ENCODE data around the gene ARAP1.

The ARAP1 gene

DNA sequence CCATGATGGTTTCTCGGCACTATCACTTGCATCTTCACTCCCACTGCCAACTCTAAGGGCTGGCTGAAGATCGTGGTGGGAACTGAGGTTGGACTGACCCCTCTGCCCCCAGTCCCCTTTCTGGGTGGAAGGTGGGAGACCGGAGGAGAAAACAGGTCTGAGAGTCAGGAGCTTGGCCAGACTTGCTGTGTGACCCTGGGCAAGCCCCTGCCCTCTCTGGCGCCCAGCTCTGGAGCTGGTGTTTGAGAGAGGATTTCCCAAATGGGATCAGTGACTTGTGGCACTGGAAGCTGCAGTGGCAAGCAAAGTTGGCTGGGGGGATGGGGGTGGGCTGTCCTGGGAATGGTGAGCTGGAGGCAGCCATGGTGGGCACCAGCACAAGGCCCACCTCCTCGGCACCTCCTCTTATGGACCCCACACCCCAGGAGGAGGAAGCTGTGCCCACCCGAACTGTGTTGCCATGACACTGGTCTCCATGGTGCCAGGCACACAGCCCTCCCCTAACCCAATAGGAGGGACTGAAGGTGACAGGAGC is 71.5 kb downstream of the ARAP1 start:
- DNase-seq, result no peak

DNA sequence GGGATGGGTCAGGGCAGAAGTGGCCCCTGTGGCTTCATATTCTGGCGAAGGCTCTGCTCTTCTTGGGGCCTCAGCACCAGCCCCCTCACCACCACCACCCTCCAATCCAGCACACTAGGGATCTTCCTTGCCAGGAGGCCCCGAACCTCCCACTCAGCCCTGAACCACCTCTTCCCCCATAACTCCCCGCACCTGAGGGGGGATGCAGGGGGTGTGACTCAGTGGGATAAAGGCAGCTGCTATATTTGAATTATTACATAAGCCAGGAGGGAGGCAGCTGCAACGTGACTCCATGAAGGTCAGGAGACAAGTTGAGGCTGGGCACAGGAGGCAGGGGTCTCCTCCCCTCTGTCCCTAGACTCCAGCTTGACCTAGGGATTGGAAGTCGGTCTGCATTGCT is 72.3 kb downstream of the ARAP1 start:
- DNase-seq, result no peak

DNA sequence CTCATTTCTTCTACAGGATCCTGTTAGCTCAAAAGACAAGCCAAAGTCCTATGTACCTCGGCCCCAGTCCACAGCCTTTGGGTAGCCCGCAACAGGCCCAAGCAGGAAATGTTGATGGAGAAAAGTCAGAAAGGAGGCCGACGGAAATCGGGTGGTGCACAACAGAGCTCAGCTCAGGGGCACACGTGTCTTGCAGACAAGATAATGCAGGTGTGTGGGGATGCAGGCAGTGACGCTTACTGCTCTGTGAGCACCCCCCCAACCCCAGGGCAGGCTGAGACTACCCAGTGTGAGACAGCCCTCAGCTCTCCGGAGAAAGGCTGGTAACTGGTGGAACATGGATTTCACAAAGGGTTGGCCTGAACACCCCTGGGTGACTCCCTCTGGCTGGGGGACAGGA is 73.7 kb downstream of the ARAP1 start:
- DNase-seq, result no peak

DNA sequence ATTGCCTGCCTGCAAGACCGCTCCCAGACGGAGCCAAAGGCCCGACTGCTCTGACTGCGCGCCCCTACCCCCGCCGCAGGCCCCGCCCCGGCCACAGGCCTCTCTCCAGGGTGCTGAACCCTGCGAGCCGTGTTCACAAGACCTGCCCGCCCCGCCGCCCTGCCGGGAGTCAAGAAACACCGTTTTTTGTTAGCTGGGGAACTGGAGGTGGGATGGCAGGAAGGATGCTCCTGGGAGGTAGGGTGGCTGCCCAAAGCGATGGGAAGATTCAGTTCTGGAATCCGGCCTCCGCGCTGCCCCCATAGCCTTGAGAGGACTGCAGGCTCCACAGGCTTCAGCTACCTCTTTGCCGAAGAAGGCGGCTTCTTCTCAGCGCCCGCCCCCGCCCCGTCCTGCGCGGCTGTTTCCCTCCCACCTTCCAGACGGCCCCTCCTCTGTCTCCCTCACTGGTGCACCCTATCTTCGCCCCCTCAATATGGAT is 75.3 kb downstream of the ARAP1 start:
- DNase-seq, result peak; percentile 74

DNA sequence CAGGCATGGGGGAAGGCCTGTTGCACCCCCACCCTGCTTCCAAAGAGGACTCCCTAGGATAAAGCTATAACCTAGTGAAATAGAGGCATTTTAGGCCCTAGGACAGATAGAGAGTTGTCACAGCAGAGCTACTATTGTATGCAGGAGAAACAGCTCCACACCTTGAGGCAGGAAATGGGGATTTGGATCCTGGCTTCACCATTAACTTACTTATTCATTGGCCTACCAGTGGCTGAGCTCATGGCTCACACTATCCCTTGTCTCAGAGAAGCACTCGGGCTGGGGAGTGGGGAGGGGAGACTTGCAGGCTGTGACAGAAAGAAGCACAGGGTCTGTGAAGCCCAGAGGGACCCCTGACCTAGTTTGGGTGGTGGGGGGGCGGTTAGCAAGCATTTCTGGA is 77.0 kb downstream of the ARAP1 start:
- DNase-seq, result no peak

DNA sequence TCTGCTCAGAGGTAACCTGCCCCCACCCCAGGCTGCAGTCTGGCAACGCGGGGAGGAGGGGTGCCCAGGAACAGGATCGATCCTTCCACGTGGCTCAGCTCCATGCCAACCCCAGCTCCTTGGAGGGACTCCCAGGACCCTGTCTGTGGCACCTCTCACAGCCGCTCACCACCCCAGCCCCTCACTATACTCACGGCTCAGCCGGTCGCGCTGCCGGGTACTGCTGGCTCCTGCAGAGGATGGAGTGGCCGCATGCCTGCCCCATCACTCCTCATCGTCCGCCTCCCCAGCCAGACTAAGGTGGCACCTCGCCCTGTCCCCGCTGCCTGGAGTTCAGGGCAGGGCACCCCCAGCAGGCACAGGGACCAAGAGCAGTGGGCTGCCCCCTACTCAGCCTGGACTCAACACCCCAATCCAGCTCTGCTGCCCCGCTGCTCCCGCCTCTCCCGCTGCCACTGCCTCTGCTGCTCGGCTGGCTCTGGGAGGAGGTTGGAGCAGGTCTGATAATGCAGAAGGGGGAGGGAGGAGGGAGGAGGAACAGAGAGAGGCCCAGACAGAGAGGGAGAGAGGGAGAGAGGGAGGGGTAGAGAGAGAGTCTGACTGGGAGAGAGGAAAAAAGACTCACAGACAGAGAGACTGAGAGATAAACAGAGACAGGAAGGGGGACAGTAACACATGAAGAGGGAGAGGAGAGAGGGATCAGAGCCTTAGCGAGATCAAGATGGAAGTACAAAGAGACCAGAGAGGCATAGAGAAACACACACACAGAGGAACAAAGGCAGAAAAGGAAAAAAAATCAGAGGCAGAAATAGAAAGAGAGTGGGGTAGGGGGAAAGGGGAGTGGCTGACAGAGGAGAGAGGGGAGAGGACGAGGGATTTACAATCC is 78.0 kb downstream of the ARAP1 start, which contains the start of gene PDE2A:
Gene PDE2A, minus strand, starts transcription at position 480 of the 886 bp plus-strand sequence. Its CDS starts 215 bp downstream, at position 265.
- no peak for DNase-seq

DNA sequence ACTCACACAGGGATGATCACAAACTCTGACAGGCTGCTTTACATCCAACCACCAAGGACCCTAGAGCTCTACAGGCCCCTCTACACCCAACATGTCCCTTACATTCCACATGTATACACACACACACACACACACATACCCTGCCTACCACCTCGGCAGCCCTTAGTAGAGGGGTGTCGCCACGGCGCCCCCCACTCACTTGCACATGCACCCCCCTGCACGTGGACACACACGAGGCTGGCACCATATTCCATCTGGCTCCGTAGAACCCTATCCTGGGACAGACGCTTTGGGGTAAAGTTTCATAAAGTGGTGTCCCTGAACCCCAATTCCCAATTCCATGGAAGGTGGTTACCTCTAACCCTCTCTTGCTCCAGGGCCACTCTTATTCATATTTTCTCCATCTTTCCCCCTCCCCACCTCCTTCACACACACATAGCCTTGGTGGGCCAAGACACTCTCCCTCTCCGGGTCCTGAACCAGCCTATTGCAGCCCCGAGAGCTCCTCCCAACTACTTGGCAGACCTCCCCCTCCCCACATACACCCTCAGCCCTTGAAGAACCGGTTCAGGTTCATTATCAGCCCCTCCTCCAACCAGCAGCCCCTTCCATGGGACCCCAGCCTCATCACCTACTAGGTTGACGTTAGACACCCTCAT is 78.8 kb downstream of the ARAP1 start:
- DNase-seq, result no peak

DNA sequence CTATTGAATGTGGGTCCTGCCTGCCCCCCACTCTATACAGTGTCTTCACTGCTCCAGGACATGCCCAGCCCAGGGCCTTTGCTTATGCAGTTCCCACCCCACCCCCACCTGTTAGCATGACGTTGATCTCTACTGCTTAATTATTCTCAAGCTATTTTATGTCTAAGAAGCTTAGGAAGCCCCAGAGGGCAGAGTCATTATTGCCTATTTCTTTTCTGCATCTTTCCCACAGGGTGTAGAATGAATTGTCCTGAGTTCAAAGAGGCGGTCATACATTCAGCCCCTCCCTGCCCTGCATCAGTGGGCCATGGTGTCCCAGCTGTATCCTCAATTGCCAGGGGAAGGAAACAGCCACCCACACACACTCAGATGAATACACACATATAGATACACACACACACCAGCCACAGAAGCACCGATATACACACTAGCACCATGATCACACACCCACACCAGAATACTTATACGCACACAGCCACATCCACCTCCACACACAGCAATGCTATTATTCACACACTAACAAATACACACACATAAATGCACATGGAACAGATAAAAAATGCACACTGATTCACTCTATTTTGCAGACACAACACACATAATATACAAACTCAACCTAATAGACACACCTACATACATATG is 79.5 kb downstream of the ARAP1 start:
- DNase-seq, result no peak

DNA sequence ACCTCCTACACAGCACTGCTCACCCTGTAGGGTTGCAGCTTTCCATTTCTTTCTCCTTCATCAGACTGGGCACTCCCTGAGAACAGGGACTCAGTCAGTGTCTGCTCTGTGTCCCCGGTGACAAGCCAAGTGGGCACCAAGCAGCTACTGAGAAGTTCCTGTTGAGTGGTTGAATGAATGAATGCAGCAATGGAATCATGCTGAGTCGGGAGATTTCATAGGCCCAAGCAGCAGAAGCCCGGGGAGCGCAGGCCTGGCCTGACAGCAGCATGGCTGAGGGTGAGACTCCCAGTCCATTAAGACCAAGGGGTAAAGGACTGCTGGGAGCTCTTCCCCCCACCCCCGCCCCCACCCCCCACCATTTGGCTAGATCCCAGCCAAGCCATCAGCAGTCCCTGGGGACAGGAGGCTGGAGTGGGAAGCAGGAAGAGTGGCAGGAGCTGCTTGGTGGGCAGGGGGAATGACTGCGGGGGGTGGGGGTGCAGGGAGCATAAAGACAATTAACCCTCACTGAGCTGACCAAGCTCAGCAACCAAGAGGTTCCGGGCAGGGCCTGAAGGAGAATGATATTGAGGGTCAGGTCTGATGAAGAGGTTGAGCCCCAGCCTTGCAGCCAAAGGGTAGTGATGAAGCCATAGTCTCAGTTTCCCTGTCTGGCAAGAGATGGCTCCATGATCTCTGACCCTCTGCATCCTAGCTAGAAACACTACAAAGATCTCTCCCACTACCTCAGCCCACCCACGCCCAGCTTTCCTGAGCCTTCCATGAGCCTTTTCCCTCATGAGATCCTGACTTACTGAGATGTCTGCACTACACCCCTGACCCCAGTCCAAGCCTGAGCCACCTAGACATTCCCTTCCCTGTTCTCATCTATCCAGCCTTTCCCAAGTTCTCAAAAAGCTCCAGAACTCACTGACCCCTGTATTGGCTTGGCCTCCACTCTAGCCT is 80.8 kb downstream of the ARAP1 start:
- no peak for DNase-seq

DNA sequence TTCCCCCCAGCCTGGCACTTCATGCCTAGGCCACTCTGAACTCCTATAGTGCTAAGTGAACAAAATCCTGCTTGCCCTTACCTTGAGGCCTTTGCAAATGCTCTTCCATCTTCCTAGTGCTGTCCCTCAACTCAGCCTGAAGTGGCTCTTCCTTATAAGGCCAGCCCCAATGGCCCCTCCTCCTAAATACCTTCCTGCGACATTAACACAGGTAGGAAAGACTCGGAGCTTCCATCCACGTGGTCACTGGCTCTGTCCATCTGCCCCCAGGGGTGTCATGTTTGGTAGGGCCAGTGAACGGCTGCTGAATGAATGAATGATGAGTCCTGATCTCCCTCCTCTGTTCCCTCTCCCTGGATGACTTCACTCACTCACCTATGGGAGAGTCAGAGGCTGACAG is 82.2 kb downstream of the ARAP1 start:
- DNase-seq, result no peak

DNA sequence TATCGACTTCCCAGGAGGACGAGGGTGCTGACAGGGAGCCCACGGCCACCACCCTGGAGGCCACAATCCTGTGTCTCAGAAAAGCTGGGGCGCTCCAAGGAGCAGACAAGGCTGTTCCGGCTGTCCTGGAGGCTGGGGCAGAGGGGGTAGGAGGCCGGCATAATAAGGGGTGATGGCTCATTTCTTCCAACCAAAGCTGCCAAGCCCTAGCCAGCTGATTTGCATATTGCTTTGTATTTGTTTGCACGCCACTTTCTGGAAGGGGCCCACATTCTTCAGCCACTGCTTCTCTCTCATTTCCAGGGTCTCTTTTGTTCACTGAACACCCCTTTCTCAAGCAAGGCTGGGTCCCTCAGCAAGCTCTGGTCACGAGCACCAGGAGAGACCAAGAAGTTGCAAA is 82.7 kb downstream of the ARAP1 start:
- no peak for DNase-seq

DNA sequence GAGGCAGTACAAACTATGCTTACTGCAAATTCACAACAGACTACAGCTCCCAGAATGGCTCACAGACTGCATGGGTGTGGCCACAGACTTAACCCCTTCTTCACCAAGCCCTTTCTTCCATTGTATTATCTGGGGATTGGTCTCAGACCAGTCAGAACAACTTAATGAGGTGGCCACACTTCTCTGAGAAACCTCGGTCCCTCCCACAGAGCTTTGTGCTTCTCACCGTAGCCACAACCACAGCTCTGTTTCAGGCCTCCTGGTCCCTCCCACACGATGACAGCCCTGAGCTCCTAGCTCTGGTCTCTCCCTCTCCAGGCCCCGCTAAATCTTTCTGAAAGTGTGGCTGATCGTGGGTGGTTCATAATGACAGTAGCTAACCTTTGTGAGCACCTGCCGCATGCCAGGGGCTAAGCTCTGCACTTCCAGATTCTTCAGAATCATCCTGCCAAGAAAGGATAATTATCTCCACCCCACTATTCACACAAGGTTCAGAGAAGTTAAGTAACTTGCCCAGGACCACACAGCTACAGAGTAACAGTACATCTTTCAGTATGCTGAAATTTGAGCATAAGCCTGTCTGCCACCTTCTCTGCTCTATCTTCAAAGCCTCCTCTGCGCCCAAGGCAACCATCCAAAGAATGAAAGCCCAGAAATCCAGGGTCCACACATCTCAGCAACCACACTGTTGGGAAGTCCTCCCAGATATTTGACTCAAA is 83.4 kb downstream of the ARAP1 start:
- no peak for DNase-seq

DNA sequence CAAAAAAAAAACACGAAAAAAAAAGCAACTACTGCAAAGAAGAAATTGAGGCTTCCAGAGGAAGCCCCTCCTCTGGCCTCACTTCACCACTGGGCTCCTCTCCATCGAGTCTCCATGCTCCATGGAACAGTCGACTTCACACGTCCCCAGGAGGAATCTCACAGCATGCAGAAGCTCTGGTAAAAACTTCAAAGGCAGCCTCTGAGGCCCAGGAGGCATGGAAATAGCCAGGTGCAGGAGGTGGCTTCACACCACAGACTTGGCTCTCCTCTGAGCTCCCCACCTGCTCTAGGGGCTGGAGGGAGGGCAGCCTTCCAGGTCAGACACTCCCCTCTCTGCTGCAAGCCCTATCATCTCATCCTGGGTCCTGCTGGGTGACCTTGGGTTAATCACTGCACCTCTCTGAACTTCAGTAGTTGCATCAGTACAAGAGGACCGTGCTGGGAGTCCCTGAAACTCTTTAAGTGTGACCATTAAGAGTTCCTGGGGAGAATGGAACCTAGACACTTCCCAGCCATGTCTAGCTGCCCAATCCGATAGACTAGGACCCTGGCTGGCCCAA is 86.2 kb downstream of the ARAP1 start:
- DNase-seq, result no peak

DNA sequence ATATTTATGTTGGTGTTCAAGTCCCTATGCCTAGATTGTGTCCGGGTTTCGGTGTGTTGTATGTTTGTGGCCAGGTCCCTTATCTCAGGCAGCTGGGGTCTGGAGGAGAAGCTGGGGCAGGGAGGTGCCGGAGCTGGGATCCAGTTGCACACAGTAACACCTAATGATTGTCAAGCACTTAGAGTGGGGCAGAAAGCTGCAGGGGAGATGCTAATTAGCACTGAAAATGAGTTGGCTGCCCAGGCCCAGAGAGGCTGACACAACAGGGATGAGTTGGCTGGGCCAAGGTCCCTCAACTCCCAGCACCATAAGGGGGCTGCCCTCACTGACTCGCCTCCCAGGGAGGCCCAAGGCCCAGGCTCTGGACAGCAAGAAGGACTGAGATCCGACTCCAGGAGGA is 90.2 kb downstream of the ARAP1 start:
- no peak for DNase-seq

DNA sequence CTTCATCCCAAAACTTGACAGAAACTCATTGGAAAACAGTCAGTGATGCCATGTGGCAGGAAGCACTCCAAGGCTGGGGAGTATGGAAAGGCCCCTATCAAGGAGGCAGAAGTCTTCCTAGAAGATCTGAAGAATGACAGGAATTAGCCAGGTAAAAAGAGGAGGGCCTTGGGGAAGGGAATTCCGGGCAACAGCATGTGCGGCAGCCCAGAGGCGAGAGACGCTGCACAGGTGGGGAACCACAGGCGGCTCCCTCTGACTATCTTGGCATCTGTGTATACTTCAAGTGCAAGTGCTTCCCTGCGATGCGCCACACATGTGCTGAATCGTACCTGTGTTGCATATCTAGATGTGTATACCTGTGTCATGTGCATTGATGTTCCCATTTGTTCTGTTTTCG is 90.7 kb downstream of the ARAP1 start:
- no peak for DNase-seq

DNA sequence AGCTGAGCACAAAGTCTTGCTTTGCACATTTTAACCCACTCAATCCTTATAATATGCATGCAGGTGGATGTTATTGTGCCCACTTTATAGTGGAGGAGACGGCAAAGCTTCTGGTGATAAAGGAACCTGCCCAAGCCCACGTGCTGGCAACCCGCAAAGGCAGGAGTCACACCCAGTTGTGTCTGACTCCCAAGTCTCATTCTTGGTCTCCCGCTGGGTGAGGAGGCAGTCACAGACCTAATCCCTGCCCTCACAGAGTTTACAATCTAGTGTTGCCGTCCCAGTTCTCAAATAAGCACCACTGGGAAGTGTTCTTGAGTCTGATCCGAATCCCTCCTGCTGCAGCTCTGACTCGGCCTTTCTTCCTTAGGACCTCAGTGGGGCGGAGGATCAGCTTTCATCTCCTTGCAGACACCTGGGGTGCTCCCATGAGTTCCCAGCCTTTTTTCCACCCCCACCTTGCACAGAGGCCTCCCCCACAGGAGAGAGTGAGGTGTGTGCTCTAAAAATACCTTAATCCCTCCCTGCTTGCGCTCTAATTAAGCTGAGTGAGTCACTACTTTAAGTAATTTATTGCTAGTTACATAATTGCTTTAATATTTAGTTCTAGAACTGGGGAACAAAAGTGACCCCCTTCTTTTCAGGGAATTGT is 93.1 kb downstream of the ARAP1 start:
- DNase-seq, result no peak

DNA sequence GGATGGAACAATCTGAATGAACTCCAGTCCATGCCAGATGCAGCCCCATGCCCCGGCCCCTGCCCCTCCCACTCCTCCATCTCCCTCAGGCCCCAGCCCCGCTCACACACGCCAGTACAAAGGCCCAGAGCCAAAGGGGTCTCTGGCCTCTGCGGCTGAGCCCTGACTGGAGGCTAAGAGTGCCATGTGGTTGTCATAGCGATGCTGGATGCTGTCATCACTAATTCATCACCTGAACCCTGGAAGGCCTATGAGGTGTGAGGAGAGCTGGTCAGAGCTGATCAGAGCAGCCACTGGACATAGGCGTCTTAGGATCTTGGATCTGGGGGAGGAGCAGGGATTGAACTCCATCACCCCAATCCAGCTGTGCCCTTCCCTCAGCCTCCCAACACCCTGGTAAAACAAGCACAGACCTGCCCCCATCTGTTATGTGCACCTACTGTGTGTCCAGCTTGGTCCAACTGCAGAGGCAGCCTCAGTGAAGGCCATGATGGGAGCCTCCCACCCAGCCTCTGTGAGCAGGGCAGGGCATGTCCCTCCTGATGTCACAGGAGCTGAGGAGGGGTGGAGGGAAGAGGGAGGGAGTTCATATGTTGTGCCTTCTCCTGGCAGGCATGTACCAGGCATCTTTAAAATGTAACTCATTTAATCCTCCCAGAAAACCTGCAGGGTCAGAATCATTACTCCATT is 94.7 kb downstream of the ARAP1 start:
- no peak for DNase-seq

DNA sequence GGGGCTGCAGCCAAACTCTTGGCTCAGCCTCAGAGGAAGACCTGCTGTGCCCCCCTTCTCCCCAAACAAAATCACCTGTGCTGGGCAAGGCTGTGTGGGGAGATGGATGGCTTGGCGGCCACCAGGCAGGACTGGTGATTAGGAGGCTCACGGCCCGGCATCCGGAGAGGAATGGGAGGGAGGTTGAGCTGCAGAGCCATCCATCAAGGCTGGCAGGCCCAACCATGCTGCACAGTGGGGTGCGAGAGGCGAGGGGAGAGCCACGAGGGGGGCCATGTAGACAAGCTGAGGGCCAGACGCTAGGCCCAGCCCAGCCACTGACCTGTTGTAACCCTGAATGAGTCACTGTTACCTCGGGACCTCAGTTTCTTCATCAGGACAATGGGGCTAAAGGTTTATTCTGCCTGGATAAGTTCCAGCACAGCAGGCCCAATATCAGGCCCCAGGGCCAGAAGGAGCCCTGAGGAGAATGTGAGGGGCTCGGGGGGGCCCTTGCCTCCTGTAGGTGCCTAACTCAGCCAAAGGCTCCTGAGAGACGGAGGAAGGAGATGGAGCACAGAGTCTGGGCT is 96.2 kb downstream of the ARAP1 start:
- no peak for DNase-seq

DNA sequence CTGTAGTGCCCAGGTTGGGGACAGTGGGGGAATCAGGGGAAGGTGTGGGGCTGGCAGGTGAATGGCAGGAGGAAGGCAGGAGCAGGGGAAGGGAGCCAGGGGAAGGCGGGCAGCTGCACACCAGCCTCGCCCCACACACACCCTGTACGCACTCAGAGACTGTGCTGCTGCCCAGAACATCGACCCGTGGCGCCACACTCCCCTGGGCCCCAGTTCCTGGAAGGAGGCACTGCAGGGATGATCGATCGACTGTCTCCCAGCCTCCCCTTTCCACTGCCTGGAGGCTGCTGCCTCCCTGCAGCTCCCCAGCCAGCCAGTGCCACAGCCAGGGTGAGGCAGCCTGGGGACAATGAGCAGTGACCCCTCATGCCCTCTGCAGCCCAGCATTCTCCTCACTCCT is 97.2 kb downstream of the ARAP1 start:
- DNase-seq, result no peak

DNA sequence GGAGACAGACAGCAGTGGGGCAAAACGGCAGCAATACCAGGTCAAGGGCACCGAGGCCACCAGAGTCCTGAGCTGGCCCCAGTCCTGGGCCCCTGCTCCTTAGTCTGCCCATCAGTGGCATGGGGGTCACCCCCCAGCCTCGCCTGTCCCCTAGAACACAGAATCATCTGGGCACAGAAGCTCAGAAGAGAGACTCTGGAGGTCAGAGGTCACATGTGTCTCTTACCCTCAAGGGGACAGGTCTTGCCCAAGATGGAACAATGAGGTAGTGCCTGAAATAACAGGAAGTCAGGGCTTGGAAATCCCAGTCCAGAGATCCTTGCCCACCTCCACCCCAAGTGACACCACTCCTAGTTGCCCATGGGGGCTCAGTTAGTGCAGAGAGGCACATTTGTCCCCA is 98.6 kb downstream of the ARAP1 start:
- no peak for DNase-seq
